Tibial artery (tissue), 4 donors: ENCODE results near the gene LYRM4.

Source experiments
- DNase-seq, 2 donors: peaks; one replicate each; pipeline ENCODE4 v3.0.0-alpha.2; 2019
- H3K27ac ChIP-seq, 2 donors: fragments of 200-600 bp; sonication (generic) in 1 of 2; 1 replicate in 1 of 2; 2 replicates in 1 of 2; pipeline ENCODE4 v1.5.1; 2018 to 2019; ENCODE audit warnings: mild to moderate bottlenecking in 1 of 2
- H3K27me3 ChIP-seq, 2 donors: fragments of 200-600 bp; sonication (generic) in 1 of 2; one replicate each; pipeline versions ENCODE4 v1.5.1 to v1.6.0; 2016 to 2019
- H3K36me3 ChIP-seq, 3 donors: fragments of 200-600 bp; sonication (generic) in 2 of 3; one replicate each; pipeline ENCODE4 v1.5.1; 2016 to 2019; ENCODE audit warnings: mild to moderate bottlenecking in 2 of 3
- H3K4me1 ChIP-seq, 4 donors: fragments of 200-600 bp; sonication (generic) in 2 of 4; 1 replicate in 3 of 4; 2 replicates in 1 of 4; pipeline ENCODE4 v1.5.1; 2016 to 2019
- H3K4me3 ChIP-seq, 2 donors: fragments of 200-600 bp; sonication (generic) in 1 of 2; 1 replicate in 1 of 2; 2 replicates in 1 of 2; pipeline ENCODE4 v1.5.1; 2018 to 2019; ENCODE audit warnings: mild to moderate bottlenecking in 2 of 2
- H3K9me3 ChIP-seq, 3 donors: fragments of 200-600 bp; sonication (generic) in 1 of 3; one replicate each; pipeline ENCODE4 v1.5.1; 2016 to 2019
- intact Hi-C: fragments of 100-400 bp; cut with DNase I; formaldehyde crosslinking; loops from one replicate; pipeline ENCODE4 v1.15.0; 2023; ENCODE audit warnings: low total_unique reads
- TF ChIP-seq, protein P1 (sequence below), 2 experiments: fragments of 200-600 bp in 1 of 2; fragments of 450-650 bp in 1 of 2; IDR thresholded peaks; one replicate each; pipeline ENCODE4 v1.5.1; 2017 to 2019; ENCODE audit warnings: antibody characterized with exemption in 2 of 2, mild to moderate bottlenecking in 1 of 2, moderate library complexity in 1 of 2

LYRM4 gene

DNA sequence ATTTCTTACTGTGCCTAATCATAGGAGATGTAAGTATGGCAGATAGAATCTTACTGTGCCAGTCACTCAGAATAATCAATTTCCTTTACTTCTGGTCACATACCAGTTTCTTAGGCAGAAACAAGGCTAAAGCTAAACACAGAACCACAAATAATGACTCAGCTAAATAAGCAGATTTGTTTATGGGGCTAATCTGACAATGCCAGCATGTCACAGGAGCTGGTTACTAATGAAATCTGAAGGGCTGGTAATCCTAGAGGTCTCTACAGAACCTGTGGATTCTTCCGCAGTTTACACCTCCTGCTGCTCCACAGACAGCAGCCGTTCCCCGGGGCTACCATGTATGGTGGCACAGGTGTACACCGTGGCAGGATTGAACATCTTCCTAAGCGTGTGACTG, 80.8 kb downstream of the LYRM4 start:
- Histone ChIP-seq H3K27ac (no peak overlapping the region), H3K36me3 (no peaks in the 10 kb centered on the region), H3K4me1 (no peaks in the 10 kb centered on the region), H3K4me3 (no peak overlapping the region), H3K27me3 (no peaks in the 10 kb centered on the region), H3K9me3 (no peaks in the 10 kb centered on the region)
- no peak for DNase-seq
- TF ChIP-seq, protein P1, sequence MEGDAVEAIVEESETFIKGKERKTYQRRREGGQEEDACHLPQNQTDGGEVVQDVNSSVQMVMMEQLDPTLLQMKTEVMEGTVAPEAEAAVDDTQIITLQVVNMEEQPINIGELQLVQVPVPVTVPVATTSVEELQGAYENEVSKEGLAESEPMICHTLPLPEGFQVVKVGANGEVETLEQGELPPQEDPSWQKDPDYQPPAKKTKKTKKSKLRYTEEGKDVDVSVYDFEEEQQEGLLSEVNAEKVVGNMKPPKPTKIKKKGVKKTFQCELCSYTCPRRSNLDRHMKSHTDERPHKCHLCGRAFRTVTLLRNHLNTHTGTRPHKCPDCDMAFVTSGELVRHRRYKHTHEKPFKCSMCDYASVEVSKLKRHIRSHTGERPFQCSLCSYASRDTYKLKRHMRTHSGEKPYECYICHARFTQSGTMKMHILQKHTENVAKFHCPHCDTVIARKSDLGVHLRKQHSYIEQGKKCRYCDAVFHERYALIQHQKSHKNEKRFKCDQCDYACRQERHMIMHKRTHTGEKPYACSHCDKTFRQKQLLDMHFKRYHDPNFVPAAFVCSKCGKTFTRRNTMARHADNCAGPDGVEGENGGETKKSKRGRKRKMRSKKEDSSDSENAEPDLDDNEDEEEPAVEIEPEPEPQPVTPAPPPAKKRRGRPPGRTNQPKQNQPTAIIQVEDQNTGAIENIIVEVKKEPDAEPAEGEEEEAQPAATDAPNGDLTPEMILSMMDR (IDR thresholded peaks at IDR 0.05) = no peak
- intact Hi-C loops = no loop called here

DNA sequence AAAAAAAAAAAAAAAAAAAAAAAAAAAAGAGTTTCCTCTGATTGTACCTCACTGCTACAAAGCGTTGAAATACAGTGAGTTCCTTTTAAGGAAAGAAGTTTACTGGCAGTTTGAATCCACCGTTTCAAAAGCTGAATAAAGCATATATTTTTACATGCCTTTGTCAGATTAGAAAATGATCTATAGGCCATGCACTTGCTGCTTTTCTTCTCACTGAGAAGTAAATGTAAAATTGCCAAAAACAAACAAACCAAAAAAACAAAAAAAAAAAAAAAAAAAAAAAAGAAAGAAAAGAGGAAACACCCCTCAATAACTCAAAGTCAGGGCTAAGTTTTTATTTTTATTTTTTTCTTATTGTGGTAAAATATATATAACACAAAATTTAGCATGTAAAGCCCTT, 81.9 kb downstream of the LYRM4 start:
- no peak overlapping the region for H3K4me3 ChIP-seq
- no peaks in the 10 kb centered on the region for H3K9me3 ChIP-seq
- TF ChIP-seq, protein P1 (IDR thresholded peaks at IDR 0.05) = no peak
- no peaks in the 10 kb centered on the region for H3K27me3 ChIP-seq
- no peaks in the 10 kb centered on the region for H3K36me3 ChIP-seq
- intact Hi-C loops = no loop called here
- DNase-seq = no peak
- no peak overlapping the region for H3K27ac ChIP-seq
- H3K4me1 ChIP-seq = no peaks in the 10 kb centered on the region

DNA sequence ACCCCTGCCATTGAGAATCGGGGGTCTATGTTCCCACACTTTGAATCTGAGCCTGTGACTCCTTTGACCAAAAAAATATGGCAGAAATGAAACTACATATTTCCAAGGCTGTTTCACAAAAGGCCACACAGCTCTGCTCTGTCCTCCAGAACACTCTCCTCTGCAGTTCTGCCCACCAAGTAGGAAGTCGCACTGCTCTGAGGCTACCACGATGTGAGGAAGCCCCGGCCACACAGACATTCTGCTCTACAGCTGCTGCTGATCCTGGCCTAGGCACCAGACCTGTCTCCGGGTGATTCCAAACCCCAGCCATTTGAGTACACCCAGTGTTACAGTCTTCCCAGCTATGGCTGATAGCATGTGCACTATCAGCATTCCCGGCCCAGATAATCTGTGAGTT, 85.1 kb downstream of the LYRM4 start:
- H3K27ac ChIP-seq = no peak overlapping the region
- H3K27me3 ChIP-seq = no peaks in the 10 kb centered on the region
- TF ChIP-seq, protein P1 (IDR thresholded peaks at IDR 0.05) = no peak
- H3K9me3 ChIP-seq = no peaks in the 10 kb centered on the region
- intact Hi-C loops = no loop called here
- no peak for DNase-seq
- no peaks in the 10 kb centered on the region for H3K4me1 ChIP-seq
- H3K36me3 ChIP-seq = no peaks in the 10 kb centered on the region
- no peak overlapping the region for H3K4me3 ChIP-seq

DNA sequence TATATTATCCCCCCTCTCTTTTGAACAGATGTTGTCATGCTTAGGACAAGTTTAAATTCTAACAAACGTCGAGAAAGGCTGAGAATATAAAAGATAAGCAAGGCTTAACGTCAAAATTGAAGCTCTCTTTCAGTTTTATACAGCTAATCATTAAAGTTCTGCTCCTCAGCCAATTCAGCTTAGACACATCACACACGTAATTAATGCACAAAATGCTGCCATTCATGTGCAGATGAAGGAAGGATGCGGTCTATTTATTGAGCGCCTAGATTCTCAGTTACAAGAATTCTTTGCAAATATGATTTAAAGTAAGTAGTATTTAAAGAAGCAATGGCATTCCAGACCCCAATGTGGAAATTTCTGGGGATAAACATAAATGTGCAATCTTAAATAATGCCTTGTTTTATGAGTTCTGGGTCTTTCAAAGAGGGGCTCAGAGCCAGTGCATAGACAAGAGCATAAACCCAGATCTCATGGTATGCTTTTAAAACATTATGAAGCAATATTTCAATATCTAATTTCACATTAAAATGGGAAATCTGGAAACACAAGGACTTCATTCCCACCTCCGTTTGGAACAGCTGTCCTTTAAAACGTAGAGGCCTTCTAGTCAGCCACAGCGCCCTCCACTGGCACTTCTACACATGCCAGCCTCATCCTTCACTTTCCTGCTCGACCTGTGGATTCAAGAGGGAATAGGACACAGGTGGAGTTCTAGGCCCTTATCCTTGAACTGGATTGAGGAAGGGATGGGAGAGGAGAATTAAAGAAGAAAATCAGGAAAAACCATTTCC, 85.8 kb downstream of the LYRM4 start:
- no peaks in the 10 kb centered on the region for H3K27me3 ChIP-seq
- intact Hi-C loops = no loop called here

DNA sequence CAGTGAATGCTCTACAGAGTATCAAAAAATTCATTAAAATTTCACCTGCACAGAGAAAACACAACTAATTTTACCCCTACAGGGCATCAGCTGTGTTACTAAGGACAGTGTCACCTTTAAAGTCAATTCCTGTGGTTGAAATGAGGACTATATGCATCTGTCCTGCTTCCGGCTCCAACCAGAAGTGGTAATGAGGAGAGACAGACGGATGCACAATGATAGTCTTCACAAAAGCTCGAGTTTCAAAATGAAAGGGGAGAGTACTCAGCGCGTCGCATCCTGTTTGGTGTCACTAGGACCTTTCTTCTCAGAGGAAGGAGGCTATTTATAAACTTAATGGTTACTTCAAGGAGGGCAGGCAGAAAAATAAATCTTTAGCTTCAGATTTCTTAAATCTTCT, 86.5 kb downstream of the LYRM4 start:
- Histone ChIP-seq H3K36me3 (no peaks in the 10 kb centered on the region), H3K4me1 (no peaks in the 10 kb centered on the region), H3K27me3 (no peaks in the 10 kb centered on the region), H3K9me3 (no peaks in the 10 kb centered on the region), H3K4me3 (no peak overlapping the region), H3K27ac (no peak overlapping the region)
- intact Hi-C loops = no loop called here
- TF ChIP-seq, protein P1 (IDR thresholded peaks at IDR 0.05) = no peak
- no peak for DNase-seq

More for the DNA sequence above, 85.8 kb downstream of the LYRM4 start:
- Histone ChIP-seq H3K4me1 (no peaks in the 10 kb centered on the region), H3K4me3 (no peak overlapping the region), H3K36me3 (no peaks in the 10 kb centered on the region), H3K27ac (no peak overlapping the region), H3K9me3 (no peaks in the 10 kb centered on the region)
- TF ChIP-seq, protein P1 (IDR thresholded peaks at IDR 0.05) = no peak
- no peak for DNase-seq
